ENCODE measurements around the gene EPN1. TPM values are rescaled to one million over a fixed set of nuclear protein-coding genes. Genes with fewer than 3 reads are reported as not detected.
A peak's percentile ranks its signal among the peaks of the same experiment; 100 is the strongest.

The EPN1 gene
- total RNA-seq, 1 donor from 2014 or later: 115 TPM

GRCh38 chr19:55640577-55641425 is 34.2 kb upstream of the EPN1 start, which contains the start of gene ZNF580:
Gene ZNF580, plus strand, starts transcription at chr19:55641002. Its CDS starts 1,507 bp downstream, at chr19:55642509.
- peaks cover 35% of the 10 kb centered on the region for H3K4me1 Mint-ChIP-seq (ENCODE audit: low read depth)

DNA sequence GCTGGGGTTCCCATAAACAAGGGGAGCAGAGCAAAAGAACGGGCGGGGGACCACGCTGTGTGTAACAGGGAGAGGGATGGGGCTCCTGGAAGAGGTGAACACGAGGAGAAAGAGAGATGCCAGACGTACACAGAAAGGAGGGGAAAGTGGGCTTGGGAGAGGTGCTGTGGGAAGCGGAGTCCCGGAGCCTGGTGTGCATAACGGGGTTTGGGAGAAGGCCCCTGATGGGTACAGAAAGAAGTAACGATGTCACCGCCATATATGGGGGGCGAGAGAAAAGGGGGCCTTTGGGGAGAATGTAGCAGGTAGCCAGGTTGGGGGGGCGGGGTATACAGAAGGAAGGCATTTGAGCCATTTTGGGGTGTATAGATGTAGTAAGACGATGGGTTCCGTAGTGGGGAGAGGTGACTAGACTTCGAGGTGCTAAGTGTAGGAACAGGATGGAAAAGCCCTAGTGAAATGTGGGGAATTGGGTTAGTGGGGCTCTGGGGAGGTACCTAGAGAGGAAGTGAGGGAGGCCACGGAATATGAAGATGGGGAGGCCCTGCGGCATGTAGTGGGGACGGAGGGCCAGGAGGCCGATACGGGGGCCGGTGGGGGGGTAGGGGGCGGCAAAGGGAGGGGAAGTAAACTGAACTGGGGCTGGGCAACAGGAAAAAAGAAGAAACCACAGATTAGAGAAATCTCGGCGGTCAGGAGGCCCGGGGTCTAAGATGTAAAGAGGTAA is 33.4 kb upstream of the EPN1 start:
- no peak for TF ChIP-seq CTCF (IDR thresholded peaks at IDR 0.05; ENCODE audit: unreplicated experiment)
- no peak for DNase-seq (ENCODE audit: low spot score, unreplicated experiment)

More at GRCh38 chr19:55640577-55641425, 34.2 kb upstream of the EPN1 start, which contains the start of gene ZNF580:
- no peak for TF ChIP-seq CTCF (IDR thresholded peaks at IDR 0.05; ENCODE audit: unreplicated experiment)
- DNase-seq (ENCODE audit: low spot score, unreplicated experiment): peak; percentile 36
- peaks cover 4% of the 10 kb centered on the region for H3K36me3 Mint-ChIP-seq (ENCODE audit: insufficient read depth)
- H3K27me3 Mint-ChIP-seq: no peaks in the 10 kb centered on the region
- H3K9me3 Mint-ChIP-seq (ENCODE audit: low read depth): no peaks in the 10 kb centered on the region
- H3K4me3 Mint-ChIP-seq (ENCODE audit: low read depth): peak within 1 kb of the TSS; percentile 88
- peak within 1 kb of the TSS; percentile 96 for H3K27ac Mint-ChIP-seq

DNA sequence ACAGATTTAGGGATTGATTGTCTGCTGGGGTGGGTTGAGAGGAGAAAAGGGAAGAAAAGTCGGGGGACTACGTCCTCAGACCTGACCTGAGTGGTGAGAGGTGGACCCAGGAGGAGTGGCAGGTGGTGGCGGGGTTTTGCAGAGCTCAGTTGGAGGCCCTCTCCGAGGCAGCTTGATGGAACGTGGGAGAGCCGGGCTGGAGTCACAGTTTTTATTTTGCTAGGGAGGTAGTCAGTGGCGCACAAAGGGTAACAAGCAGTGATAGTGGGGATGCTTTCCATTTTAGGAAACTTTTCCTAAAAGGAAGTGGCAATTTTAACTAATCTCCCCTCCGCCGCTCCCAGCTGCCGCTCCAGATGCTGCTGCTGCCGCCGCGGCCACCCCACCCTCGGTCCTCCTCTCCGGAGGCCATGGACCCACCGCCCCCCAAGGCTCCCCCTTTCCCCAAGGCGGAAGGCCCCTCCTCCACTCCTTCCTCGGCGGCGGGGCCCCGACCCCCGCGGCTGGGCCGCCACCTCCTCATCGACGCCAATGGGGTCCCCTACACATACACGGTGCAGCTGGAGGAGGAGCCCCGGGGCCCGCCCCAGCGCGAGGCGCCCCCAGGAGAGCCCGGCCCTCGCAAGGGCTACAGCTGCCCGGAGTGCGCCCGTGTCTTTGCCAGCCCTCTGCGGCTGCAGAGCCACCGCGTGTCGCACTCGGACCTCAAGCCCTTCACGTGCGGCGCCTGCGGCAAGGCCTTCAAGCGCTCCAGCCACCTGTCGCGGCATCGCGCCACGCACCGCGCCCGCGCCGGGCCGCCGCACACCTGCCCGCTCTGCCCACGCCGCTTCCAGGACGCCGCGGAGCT is 32.6 kb upstream of the EPN1 start:
- H3K36me3 Mint-ChIP-seq (ENCODE audit: insufficient read depth): peaks cover 6% of the 10 kb centered on the region
- H3K27ac Mint-ChIP-seq: peak overlapping the region; percentile 93
- no peaks in the 10 kb centered on the region for H3K9me3 Mint-ChIP-seq (ENCODE audit: low read depth)
- no peak for DNase-seq (ENCODE audit: low spot score, unreplicated experiment)
- no peaks in the 10 kb centered on the region for H3K27me3 Mint-ChIP-seq
- H3K4me3 Mint-ChIP-seq (ENCODE audit: low read depth): peak overlapping the region; percentile 88
- peaks cover 29% of the 10 kb centered on the region for H3K4me1 Mint-ChIP-seq (ENCODE audit: low read depth)
- no peak for TF ChIP-seq CTCF (IDR thresholded peaks at IDR 0.05; ENCODE audit: unreplicated experiment)

More for the DNA sequence above, 33.4 kb upstream of the EPN1 start:
- H3K9me3 Mint-ChIP-seq (ENCODE audit: low read depth): no peaks in the 10 kb centered on the region
- peak overlapping the region; percentile 88 for H3K4me3 Mint-ChIP-seq (ENCODE audit: low read depth)
- H3K36me3 Mint-ChIP-seq (ENCODE audit: insufficient read depth): peaks cover 4% of the 10 kb centered on the region
- peaks cover 27% of the 10 kb centered on the region for H3K4me1 Mint-ChIP-seq (ENCODE audit: low read depth)
- H3K27me3 Mint-ChIP-seq: no peaks in the 10 kb centered on the region
- peak overlapping the region; percentile 54 for H3K27ac Mint-ChIP-seq

DNA sequence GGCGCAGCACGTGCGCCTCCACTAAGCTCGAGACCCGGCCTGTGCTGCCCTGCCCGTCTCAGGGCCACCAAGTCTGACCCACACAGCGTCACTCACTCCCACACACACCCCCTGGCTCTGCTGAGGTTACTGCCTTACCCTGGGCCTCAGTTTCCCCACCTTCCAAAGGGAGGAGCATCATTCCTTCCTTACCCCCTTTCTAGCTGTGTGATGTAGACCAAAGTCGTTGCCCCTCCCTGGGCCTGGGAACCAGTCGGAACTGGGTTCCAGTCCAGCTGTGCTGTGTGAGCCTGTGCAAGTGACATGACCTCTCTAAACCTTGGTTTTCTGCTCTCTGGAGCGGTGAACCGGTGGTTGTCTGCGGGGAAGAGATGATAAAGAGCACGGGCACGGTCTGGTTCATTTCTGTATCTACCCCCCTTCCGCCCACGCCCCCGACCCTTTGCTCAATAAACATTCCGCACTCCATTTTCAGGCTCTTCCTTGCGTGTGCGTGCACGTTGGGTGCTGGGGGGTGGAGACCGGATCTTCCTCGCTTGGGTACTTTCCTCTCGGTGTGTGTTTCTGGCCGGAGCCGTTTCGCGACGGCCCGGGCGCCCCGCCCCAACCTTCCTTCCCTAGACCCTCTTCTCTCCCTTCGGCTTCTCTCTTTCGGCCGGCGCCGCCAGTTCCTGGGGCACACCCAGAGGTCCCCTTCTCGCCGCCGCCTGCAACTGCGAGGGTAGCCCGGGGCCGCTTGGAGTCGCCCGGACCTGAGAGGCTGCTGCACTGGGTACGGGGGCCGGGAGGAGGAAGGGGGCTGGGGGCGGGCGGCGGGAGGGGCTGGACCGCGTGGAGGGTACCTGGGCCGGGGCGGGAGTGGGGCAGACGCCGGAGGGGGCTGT is 31.8 kb upstream of the EPN1 start, which contains the start of gene ZNF581:
Gene ZNF581, plus strand, starts transcription at position 647 of the 884 bp plus-strand sequence. CDS start 923 bp downstream, outside the sequence.
- peaks cover 30% of the 10 kb centered on the region for H3K4me1 Mint-ChIP-seq (ENCODE audit: low read depth)
- peak within 1 kb of the TSS; percentile 96 for H3K27ac Mint-ChIP-seq
- peak; percentile 39 for DNase-seq (ENCODE audit: low spot score, unreplicated experiment)
- H3K9me3 Mint-ChIP-seq (ENCODE audit: low read depth): no peaks in the 10 kb centered on the region
- no peak for TF ChIP-seq CTCF (IDR thresholded peaks at IDR 0.05; ENCODE audit: unreplicated experiment)
- no peaks in the 10 kb centered on the region for H3K27me3 Mint-ChIP-seq
- H3K36me3 Mint-ChIP-seq (ENCODE audit: insufficient read depth): peaks cover 5% of the 10 kb centered on the region
- H3K4me3 Mint-ChIP-seq (ENCODE audit: low read depth): peak within 1 kb of the TSS; percentile 85

All from progenitor cell of endocrine pancreas (in vitro differentiated cells).